IMR-90 (cell line): ENCODE measurements around the gene PIP5K1C. TPM values are rescaled to one million over a fixed set of nuclear protein-coding genes. Genes with fewer than 3 reads are reported as not detected.

Experiments
- ATAC-seq: fragments of 200-7000 bp; cut with Tn5 transposase; 2 replicates; pipeline ENCODE4 v1.9.1; 2020; ENCODE audit warnings: low read depth, mild to moderate bottlenecking, moderate library complexity
- BruUV-seq: library from RNA; stranded (reverse); fragments of 400-500 nt; replicated peaks from 2 replicates; lab custom pipeline; 2021; lab: Mats Ljungman, UMichigan
- CTCF ChIA-PET: fragments of 300-600 bp; formaldehyde crosslinking; extraction: SDS; loops from one replicate; lab custom pipeline; 2021; ENCODE audit warnings: antibody characterized with exemption; lab: Yijun Ruan, JAX
- POLR2A ChIA-PET: fragments of 300-600 bp; sonication (Branson Sonifier 250); formaldehyde crosslinking; loops from one replicate; lab custom pipeline; 2022; ENCODE audit warnings: antibody characterized with exemption; ENCODE audit not compliant: unreplicated experiment; lab: Charles Lee
- DNase-seq: peaks from one replicate; pipeline ENCODE4 v3.0.0; 2013
- H2AFZ ChIP-seq: replicated peaks from 2 replicates; pipeline ENCODE3; 2013; ENCODE audit warnings: low read length, mild to moderate bottlenecking; ENCODE audit not compliant: poor library complexity
- H2AK5ac ChIP-seq: 2 replicates; pipeline ENCODE4 v1.6.1; 2013; ENCODE audit warnings: low read depth, low read length, inconsistent platforms
- H2AK9ac ChIP-seq: replicated peaks from 2 replicates; pipeline ENCODE3; 2013; ENCODE audit warnings: mild to moderate bottlenecking, low read depth, low read length, moderate library complexity; ENCODE audit not compliant: poor library complexity
- H2BK120ac ChIP-seq: 2 replicates; pipeline ENCODE4 v1.6.1; 2013; ENCODE audit warnings: low read depth, low read length, inconsistent platforms
- H2BK15ac ChIP-seq: 3 replicates; pipeline ENCODE4 v1.6.1; 2013; ENCODE audit warnings: low read depth, low read length, inconsistent platforms
- H2BK20ac ChIP-seq: 2 replicates; pipeline ENCODE4 v1.6.1; 2013; ENCODE audit warnings: low read depth, mild to moderate bottlenecking, inconsistent platforms, low read length, moderate library complexity
- H2BK5ac ChIP-seq: 2 replicates; pipeline ENCODE4 v1.6.1; 2013; ENCODE audit warnings: mild to moderate bottlenecking, low read depth, low read length, inconsistent platforms; ENCODE audit not compliant: poor library complexity, severe bottlenecking
- H3K14ac ChIP-seq: replicated peaks from 2 replicates; pipeline ENCODE4 v1.6.1; 2013; ENCODE audit warnings: low read depth, low read length, inconsistent platforms
- H3K18ac ChIP-seq: 2 replicates; pipeline ENCODE4 v1.6.1; 2013; ENCODE audit warnings: low read depth, low read length, control low read depth
- H3K23ac ChIP-seq: 2 replicates; pipeline ENCODE4 v1.6.1; 2013; ENCODE audit warnings: low read depth, low read length, inconsistent platforms
- H3K27ac ChIP-seq: 2 replicates; pipeline ENCODE4 v1.5.1; 2013; ENCODE audit warnings: mild to moderate bottlenecking, control low read depth, low read length; ENCODE audit not compliant: insufficient read depth
- H3K27me3 ChIP-seq: 2 replicates; pipeline ENCODE4 v1.6.1; 2013; ENCODE audit warnings: low read length; ENCODE audit not compliant: control insufficient read depth, insufficient read depth
- H3K36me3 ChIP-seq: 2 replicates; pipeline ENCODE4 v1.6.1; 2013; ENCODE audit warnings: low read length, mixed read lengths; ENCODE audit not compliant: control insufficient read depth, insufficient read depth
- H3K4ac ChIP-seq: 2 replicates; pipeline ENCODE4 v1.6.1; 2013; ENCODE audit warnings: low read depth, low read length, inconsistent platforms
- H3K4me1 ChIP-seq: 2 replicates; pipeline ENCODE4 v1.6.1; 2013; ENCODE audit warnings: low read length, mixed read lengths; ENCODE audit not compliant: control insufficient read depth, insufficient read depth
- H3K4me2 ChIP-seq: 2 replicates; pipeline ENCODE4 v1.6.1; 2013; ENCODE audit warnings: low read depth, mild to moderate bottlenecking, control low read depth, low read length, moderate library complexity
- H3K4me3 ChIP-seq: 2 replicates; pipeline ENCODE4 v1.5.1; 2013; ENCODE audit warnings: low read depth, mild to moderate bottlenecking, control low read depth, low read length, moderate library complexity; ENCODE audit not compliant: insufficient read depth
- H3K56ac ChIP-seq: 2 replicates; pipeline ENCODE4 v1.6.1; 2013; ENCODE audit warnings: low read length, inconsistent platforms; ENCODE audit not compliant: insufficient read depth; ENCODE audit errors: extremely low read depth
- H3K79me1 ChIP-seq, 2 experiments: 2 replicates each; pipeline ENCODE4 v1.6.1; 2013; ENCODE audit warnings: low read length in 2 of 2, inconsistent platforms in 1 of 2, low read depth in 1 of 2
- H3K9ac ChIP-seq: 2 replicates; pipeline ENCODE4 v1.6.1; 2013; ENCODE audit warnings: low read depth, low read length, control low read depth
- H3K9me1 ChIP-seq: 2 replicates; pipeline ENCODE4 v1.6.1; 2013; ENCODE audit warnings: low read length, inconsistent platforms; ENCODE audit not compliant: insufficient read depth
- H3K9me3 ChIP-seq: 2 replicates; pipeline ENCODE4 v1.6.1; 2013; ENCODE audit warnings: low read length; ENCODE audit not compliant: control insufficient read depth, insufficient read depth
- H4K20me1 ChIP-seq: 2 replicates; pipeline ENCODE4 v1.6.1; 2013; ENCODE audit warnings: low read length, inconsistent platforms; ENCODE audit not compliant: insufficient read depth
- H4K5ac ChIP-seq: 2 replicates; pipeline ENCODE4 v1.6.1; 2013; ENCODE audit warnings: mild to moderate bottlenecking, low read depth, low read length, control low read depth
- H4K8ac ChIP-seq, 2 experiments: 2 replicates each; pipeline ENCODE4 v1.6.1; 2013; ENCODE audit warnings: low read depth in 2 of 2, low read length in 2 of 2, control low read depth in 1 of 2, inconsistent platforms in 1 of 2
- H4K91ac ChIP-seq: 2 replicates; pipeline ENCODE4 v1.6.1; 2013; ENCODE audit warnings: low read depth, low read length, inconsistent platforms; ENCODE audit not compliant: insufficient read depth
- CEBPB ChIP-seq: IDR thresholded peaks from 2 replicates; pipeline ENCODE4 v1.6.1; 2012; ENCODE audit warnings: low read depth, low read length, improper control_type of control experiment
- CTCF ChIP-seq: conservative IDR thresholded peaks from 2 replicates; pipeline ENCODE4 v1.5.1; 2012; ENCODE audit warnings: mild to moderate bottlenecking, low read depth, low read length, improper control_type of control experiment
- FOS ChIP-seq: fragments of 150-350 bp; IDR thresholded peaks from 2 replicates; pipeline ENCODE4 v1.6.1; 2016; ENCODE audit warnings: low read depth, low read length
- MAFK ChIP-seq: IDR thresholded peaks from 2 replicates; pipeline ENCODE4 v1.6.1; 2012; ENCODE audit warnings: low read depth, low read length, improper control_type of control experiment
- NFE2L2 ChIP-seq: fragments of 150-350 bp; IDR thresholded peaks from 2 replicates; pipeline ENCODE4 v1.6.1; 2016; ENCODE audit warnings: low read depth, mild to moderate bottlenecking, low read length
- RCOR1 ChIP-seq: IDR thresholded peaks from 2 replicates; pipeline ENCODE4 v1.6.1; 2012; ENCODE audit warnings: mild to moderate bottlenecking, low read length, improper control_type of control experiment; ENCODE audit not compliant: insufficient replicate concordance
- RFX5 ChIP-seq: IDR thresholded peaks from 2 replicates; pipeline ENCODE4 v1.8.0; 2012; ENCODE audit warnings: low read depth, mild to moderate bottlenecking, low read length, moderate library complexity
- USF2 ChIP-seq: fragments of 150-350 bp; IDR thresholded peaks from 2 replicates; pipeline ENCODE4 v1.6.1; 2017; ENCODE audit warnings: mild to moderate bottlenecking, antibody characterized with exemption, low read length, low read depth
- WGBS, 2 experiments: methylation state at CpG; one replicate each; pipeline versions ENCODE4 v1.1.5 to v1.1.7; 2013; ENCODE audit warnings: missing lambda C conversion rate in 2 of 2; ENCODE audit not compliant: insufficient read length in 1 of 2; ENCODE audit errors: extremely low coverage in 2 of 2; 5-methylcytosine and 5-hydroxymethylcytosine counted together
- dilution Hi-C: fragments of 300-500 bp; cut with HindIII; formaldehyde crosslinking; loops from one replicate; pipeline ENCODE4 v1.14.3; 2018; ENCODE audit warnings: low sequenced_read_pairs; ENCODE audit not compliant: unreplicated experiment
- in situ Hi-C: fragments of 300-500 bp; cut with MboI; formaldehyde crosslinking; loops from 3 replicates; pipeline ENCODE4 v1.14.3; 2019; ENCODE audit warnings: low sequenced_read_pairs, inconsistent platforms, mixed read lengths
- intact Hi-C: fragments of 100-400 bp; cut with micrococcal nuclease; formaldehyde crosslinking; loops from 2 replicates; pipeline ENCODE4 v1.10.0; 2022
- polyA plus RNA-seq, 3 experiments: library from polyadenylated mRNA; depleted of rRNA; stranded (reverse); fragments of >200 nt; gene quantifications; 2 replicates each; pipeline ENCODE4 v1.2.3, GENCODE V29; 2012; ENCODE audit warnings: low replicate concordance in 1 of 3
- total RNA-seq: library from RNA; depleted of rRNA; stranded (reverse); fragments of >200 nt; gene quantifications from 2 replicates; pipeline ENCODE4 v1.2.3, GENCODE V29; 2012

PIP5K1C gene
- total and polyA plus RNA-seq, 2 of the 4 experiments (the other 2 are of a cell fraction), result 13.6 to 23.3 TPM

GRCh38 chr19:3601021-3601420, 99.2 kb downstream of the PIP5K1C start:
- ATAC-seq (no peak), DNase-seq (no peak)
- Histone ChIP-seq H3K27me3 (no peaks in the 10 kb centered on the region), H3K56ac (no peak overlapping the region), H2BK5ac (no peak overlapping the region), H4K8ac (no peak overlapping the region), H2AFZ (no peak overlapping the region), H3K27ac (no peak overlapping the region), H3K18ac (no peak overlapping the region), H3K4me2 (no peak overlapping the region), H3K9ac (no peak overlapping the region), H2BK20ac (no peak overlapping the region), H3K14ac (no peak overlapping the region), H2AK9ac (no peak overlapping the region), H4K20me1 (no peaks in the 10 kb centered on the region), H3K79me1 (peaks cover 7 to 8% of the 10 kb centered on the region in 2 experiments), H2BK15ac (no peak overlapping the region), H2AK5ac (no peak overlapping the region), H4K91ac (no peak overlapping the region), H4K5ac (no peak overlapping the region), H3K4me1 (peaks cover under 1% of the 10 kb centered on the region; the same call in 1 of the 2 replicates), H3K23ac (no peak overlapping the region), H2BK120ac (no peak overlapping the region), H3K9me1 (no peaks in the 10 kb centered on the region), H3K36me3 (peaks cover 2% of the 10 kb centered on the region; the same call in 1 of the 2 replicates), H3K9me3 (no peaks in the 10 kb centered on the region), H3K4ac (no peak overlapping the region), H3K4me3 (no peak overlapping the region)
- intact Hi-C loops, result no loop called here
- 100% methylated on average over 1 of the region's 12 CpGs; no CpG with 5 or more reads in 1 of the 2 experiments for WGBS, 2 experiments
- no TSS peak for BruUV-seq
- TF ChIP-seq RFX5, result no peak
- TF ChIP-seq USF2, result no peak
- TF ChIP-seq CTCF, result no peak
- TF ChIP-seq RCOR1, result no peak
- TF ChIP-seq MAFK, result no peak
- TF ChIP-seq CEBPB, result no peak
- TF ChIP-seq FOS, result no peak
- TF ChIP-seq NFE2L2, result no peak
- dilution Hi-C loops, result no loop called here
- ChIA-PET POLR2A (no interaction called here), CTCF (no interaction called here)
- in situ Hi-C loops, result loop anchor here (25.0 kb wide), 1 partner anchor 289 kb away; no protein-coding TSS in a partner anchor
